ENCODE data around the gene ST6GALNAC6. TPM values are rescaled to one million over a fixed set of nuclear protein-coding genes. Genes with fewer than 3 reads are reported as not detected.

Gene ST6GALNAC6
- total and polyA plus RNA-seq, 2 of the 8 experiments (the other 6 are each of a cell fraction or from before 2014, with no cell fraction given): 43.7 to 64.4 TPM

DNA sequence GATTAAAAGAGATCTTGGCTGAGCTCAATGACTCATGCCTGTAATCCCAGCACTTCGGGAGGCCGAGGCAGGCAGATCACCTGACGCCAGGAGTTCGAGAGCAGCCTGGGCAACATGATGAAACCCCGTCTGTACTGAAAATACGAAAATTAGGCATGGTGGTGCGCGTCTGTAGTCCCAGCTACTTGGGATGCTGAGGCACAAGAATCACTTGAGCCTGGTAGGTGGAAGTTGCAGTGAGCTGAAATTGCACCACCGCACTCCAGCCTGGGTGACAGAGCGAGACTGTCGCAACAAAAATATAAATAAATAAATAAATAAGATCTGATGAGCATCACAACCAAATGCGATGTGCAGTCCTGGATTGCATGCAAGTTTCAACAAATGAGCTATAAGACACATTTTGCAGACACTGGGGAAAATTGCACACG is 36.2 kb downstream of the ST6GALNAC6 start (continued):
- no peak for TF ChIP-seq CHD7 (IDR thresholded peaks at IDR 0.05; ENCODE audit: insufficient replicate concordance, low read length)
- TF ChIP-seq POLR2AphosphoS5 (IDR thresholded peaks at IDR 0.05; ENCODE audit: low read depth, low read length): no peak
- no peak for TF ChIP-seq KDM5A (IDR thresholded peaks at IDR 0.05; ENCODE audit: low read length)
